Thymus (tissue), 11 donors: ENCODE measurements around the gene ALDH3B1. TPM values are rescaled to one million over a fixed set of nuclear protein-coding genes. Genes with fewer than 3 reads are reported as not detected.
A peak's percentile ranks its signal among the peaks of the same experiment; 100 is the strongest.

Source experiments
- DNase-seq, 9 donors: peaks; one replicate each; pipeline ENCODE4 v3.0.0-alpha.2; 2013; ENCODE audit warnings: low spot score in 9 of 9, low read depth in 6 of 9, missing footprints in 1 of 9
- H3K27ac ChIP-seq, 2 donors: one replicate each; pipeline ENCODE4 v1.5.1; 2013; ENCODE audit warnings: control low read depth in 1 of 2, low read depth in 1 of 2, low read length in 1 of 2, mild to moderate bottlenecking in 1 of 2, moderate library complexity in 1 of 2
- H3K27me3 ChIP-seq, 2 donors: one replicate each; pipeline ENCODE4 v1.5.1; 2013; ENCODE audit warnings: low read length in 1 of 2; ENCODE audit not compliant: control insufficient read depth in 2 of 2, insufficient read depth in 1 of 2
- H3K36me3 ChIP-seq, 2 donors: one replicate each; pipeline ENCODE4 v1.5.1; 2013; ENCODE audit warnings: low read length in 1 of 2, mild to moderate bottlenecking in 1 of 2, moderate library complexity in 1 of 2; ENCODE audit not compliant: control insufficient read depth in 2 of 2, insufficient read depth in 2 of 2
- H3K4me1 ChIP-seq, 2 donors: one replicate each; pipeline ENCODE4 v1.5.1; 2013; ENCODE audit warnings: low read length in 2 of 2; ENCODE audit not compliant: control insufficient read depth in 2 of 2, insufficient read depth in 2 of 2
- H3K4me3 ChIP-seq, 2 donors: one replicate each; pipeline ENCODE4 v1.5.1; 2013; ENCODE audit warnings: low read length in 2 of 2, control low read depth in 1 of 2, mild to moderate bottlenecking in 1 of 2
- H3K9me3 ChIP-seq, 2 donors: one replicate each; pipeline ENCODE4 v1.5.1; 2013; ENCODE audit warnings: low read length in 1 of 2, mild to moderate bottlenecking in 1 of 2; ENCODE audit not compliant: control insufficient read depth in 2 of 2, insufficient read depth in 1 of 2
- WGBS: extraction: QIAGEN DNeasy Blood & Tissue Kit; methylation state at CpG from one replicate; pipeline ENCODE4 v1.1.7; 2013; 5-methylcytosine and 5-hydroxymethylcytosine counted together
- polyA plus RNA-seq: library from polyadenylated mRNA; stranded (reverse); fragments of 200-250 nt; gene quantifications from one replicate; pipeline ENCODE4 v1.2.3, GENCODE V29; 2013
- total RNA-seq: library from RNA; stranded (reverse); fragments of 120-200 nt; gene quantifications from one replicate; pipeline ENCODE4 v1.2.4, GENCODE V29; 2013
- donor health status: healthy.

Gene ALDH3B1
- total and polyA plus RNA-seq, 2 donors = 1.3 to 3.9 TPM

GRCh38 chr11:68035266-68035876 lies 25.2 kb downstream of the ALDH3B1 start:
- Histone ChIP-seq H3K4me3 (no peak overlapping the region), H3K36me3 (peaks cover 17 to 34% of the 10 kb centered on the region in 2 donors), H3K27ac (no peak overlapping the region), H3K4me1 (peaks cover 28 to 47% of the 10 kb centered on the region in 2 donors), H3K9me3 (peaks cover 0 to 7% of the 10 kb centered on the region in 2 donors), H3K27me3 (no peaks in the 10 kb centered on the region)
- no peak for DNase-seq
- WGBS = 94% methylated on average over 13 of the region's 13 CpGs

GRCh38 chr11:68036141-68036716 lies 26.1 kb downstream of the ALDH3B1 start:
- Histone ChIP-seq H3K36me3 (peaks cover 18 to 34% of the 10 kb centered on the region in 2 donors), H3K4me1 (peaks cover 27 to 52% of the 10 kb centered on the region in 2 donors), H3K9me3 (peaks cover 0 to 4% of the 10 kb centered on the region in 2 donors), H3K27me3 (no peaks in the 10 kb centered on the region), H3K27ac (peak overlapping the region in 1 of 2 donors; percentile 66), H3K4me3 (no peak overlapping the region)
- no peak for DNase-seq
- WGBS = 91% methylated on average over 27 of the region's 27 CpGs

GRCh38 chr11:68036717-68037239 lies 26.7 kb downstream of the ALDH3B1 start:
- WGBS = 57% methylated on average over 14 of the region's 14 CpGs

GRCh38 chr11:68037411-68038225 lies 27.5 kb downstream of the ALDH3B1 start:
- Histone ChIP-seq H3K36me3 (peaks cover 21 to 38% of the 10 kb centered on the region in 2 donors), H3K27me3 (no peaks in the 10 kb centered on the region), H3K4me3 (no peak overlapping the region), H3K9me3 (peaks cover 0 to 4% of the 10 kb centered on the region in 2 donors), H3K4me1 (peaks cover 17 to 51% of the 10 kb centered on the region in 2 donors), H3K27ac (peak overlapping the region in 1 of 2 donors; percentile 54)
- WGBS = 83% methylated on average over 20 of the region's 20 CpGs
- no peak for DNase-seq

More at GRCh38 chr11:68036717-68037239, 26.7 kb downstream of the ALDH3B1 start:
- Histone ChIP-seq H3K27me3 (no peaks in the 10 kb centered on the region), H3K4me1 (peaks cover 21 to 52% of the 10 kb centered on the region in 2 donors), H3K4me3 (no peak overlapping the region), H3K27ac (peak overlapping the region; percentile 43 to 66), H3K9me3 (peaks cover 0 to 4% of the 10 kb centered on the region in 2 donors), H3K36me3 (peaks cover 21 to 38% of the 10 kb centered on the region in 2 donors)
- no peak for DNase-seq

GRCh38 chr11:68038226-68038717 lies 28.1 kb downstream of the ALDH3B1 start:
- Histone ChIP-seq H3K4me1 (peaks cover 17 to 51% of the 10 kb centered on the region in 2 donors), H3K27ac (peak overlapping the region; percentile 28 to 64), H3K27me3 (no peaks in the 10 kb centered on the region), H3K36me3 (peaks cover 15 to 38% of the 10 kb centered on the region in 2 donors), H3K9me3 (peaks cover 0 to 4% of the 10 kb centered on the region in 2 donors), H3K4me3 (peak overlapping the region; percentile 68)
- 87% methylated on average over 13 of the region's 13 CpGs for WGBS
- DNase-seq = no peak

- Histone ChIP-seq H3K4me1 (peaks cover 17 to 51% of the 10 kb centered on the region in 2 donors), H3K27ac (peak within 1 kb of the TSS; percentile 64 to 85), H3K36me3 (peaks cover 10 to 38% of the 10 kb centered on the region in 2 donors), H3K9me3 (peaks cover 0 to 4% of the 10 kb centered on the region in 2 donors), H3K4me3 (peak within 1 kb of the TSS; percentile 68), H3K27me3 (no peaks in the 10 kb centered on the region)
- peak in 5 of 9 donors; percentile 34 to 66 (median 50) for DNase-seq
- 15% methylated on average over 51 of the region's 51 CpGs for WGBS
These were observed 28.8 kb downstream of the ALDH3B1 start, which contains the start of gene TCIRG1 for GRCh38 chr11:68038718-68039525. TCIRG1 (plus strand) TSS chr11:68039025; CDS start chr11:68041272, 2,247 bp downstream.

- H3K4me3 ChIP-seq = peak overlapping the region; percentile 68
- peak overlapping the region; percentile 48 to 85 for H3K27ac ChIP-seq
- WGBS = 60% methylated on average over 10 of the region's 10 CpGs
- H3K4me1 ChIP-seq = peaks cover 17 to 51% of the 10 kb centered on the region in 2 donors
- peaks cover 0 to 4% of the 10 kb centered on the region in 2 donors for H3K9me3 ChIP-seq
- no peaks in the 10 kb centered on the region for H3K27me3 ChIP-seq
- peaks cover 9 to 40% of the 10 kb centered on the region in 2 donors for H3K36me3 ChIP-seq
- DNase-seq = peak in 2 of 9 donors; percentile 14 to 22
These were observed 29.5 kb downstream of the ALDH3B1 start for GRCh38 chr11:68039526-68040086.
